ENCODE data around the gene F2. TPM values are rescaled to one million over a fixed set of nuclear protein-coding genes. Genes with fewer than 3 reads are reported as not detected.

F2 gene
- total RNA-seq (2022; extraction: Qiagen RNA extraction), result 1.7 to 3.3 TPM (median 2.3 TPM) in 5 replicates

GRCh38 chr11:46719048-46719542 lies at the start of gene F2:
TSS of gene F2 (plus strand) at chr11:46719213. CDS start at chr11:46719236, 23 bp downstream.

DNA sequence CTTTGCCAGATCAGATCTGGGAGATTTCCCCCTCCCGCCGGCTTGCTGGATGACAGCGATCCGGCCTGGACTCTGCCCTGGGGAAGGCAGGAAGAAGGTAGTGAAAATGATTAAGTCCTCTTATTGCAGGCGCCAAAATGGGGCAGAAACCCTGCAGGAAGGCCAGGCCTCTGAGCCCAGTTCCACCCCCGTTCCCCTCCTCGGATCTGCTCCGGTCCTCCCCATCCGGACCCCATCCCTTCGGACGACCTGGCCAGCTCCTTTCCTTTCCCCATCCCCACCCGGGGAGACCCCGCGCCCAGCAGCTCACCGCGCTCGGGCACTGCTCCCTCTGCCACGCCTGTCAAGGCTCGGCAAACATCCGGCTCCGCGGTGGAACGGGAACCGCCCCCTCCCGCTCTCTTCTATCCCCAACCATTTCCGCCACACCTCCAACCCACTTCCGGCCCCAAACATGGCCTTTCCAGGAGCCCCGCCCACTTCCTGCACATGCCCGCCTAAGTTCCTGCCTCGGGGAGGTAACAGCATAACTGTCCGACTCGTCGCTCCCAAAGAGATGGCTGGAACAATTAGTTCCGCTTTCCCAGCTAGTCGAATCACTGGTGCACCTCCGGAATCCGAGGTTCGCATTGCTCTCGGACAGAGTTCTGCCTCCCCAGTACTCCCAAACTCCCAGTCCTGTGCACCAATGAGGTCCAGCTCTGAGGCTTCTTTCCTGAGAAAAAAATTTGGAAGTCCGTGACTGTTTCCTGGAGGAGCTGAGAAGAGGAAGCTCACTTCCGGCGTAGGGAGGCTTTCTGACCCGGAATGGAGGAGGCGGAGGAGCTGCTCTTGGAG lies 18.6 kb upstream of the F2 start, which contains the start of the genes ARHGAP1 and ZNF408:
ARHGAP1 (minus strand) TSS at position 379 of the 837 bp plus-strand sequence. CDS start 4,512 bp downstream, outside the sequence.
ZNF408 (plus strand) TSS at position 791 of the 837 bp plus-strand sequence; CDS start at position 808, 17 bp downstream.

Other genes starting within 250 kb of the F2 start
- 14.2 to 17.3 TPM (median 14.3 TPM) in 5 replicates for gene AMBRA1, start 125.2 kb upstream of the F2 start, total RNA-seq (2022; extraction: Qiagen RNA extraction)
- gene HARBI1, start 102.0 kb upstream of the F2 start, total RNA-seq (2022; extraction: Qiagen RNA extraction), result 5.2 to 7.7 TPM (median 5.8 TPM) in 5 replicates
- 48.4 to 58.5 TPM (median 52.2 TPM) in 5 replicates for gene ATG13, start 101.7 kb upstream of the F2 start, total RNA-seq (2022; extraction: Qiagen RNA extraction)
- gene ARHGAP1, start 18.6 kb upstream of the F2 start, total RNA-seq (2022; extraction: Qiagen RNA extraction), result 56.9 to 73.8 TPM (median 60.2 TPM) in 5 replicates
- 17.0 to 22.2 TPM (median 19.6 TPM) in 5 replicates for gene ZNF408, start 18.2 kb upstream of the F2 start, total RNA-seq (2022; extraction: Qiagen RNA extraction)
- gene CKAP5, start 127.1 kb downstream of the F2 start, total RNA-seq (2022; extraction: Qiagen RNA extraction), result 57.8 to 91.6 TPM (median 64.9 TPM) in 5 replicates
- 6.9 to 10.2 TPM (median 7.1 TPM) in 5 replicates for gene LRP4, start 199.3 kb downstream of the F2 start, total RNA-seq (2022; extraction: Qiagen RNA extraction)
- gene CSTPP1, start 217.5 kb downstream of the F2 start, total RNA-seq (2022; extraction: Qiagen RNA extraction), result 27.9 to 34.8 TPM (median 30.6 TPM) in 5 replicates

Measured in A549 treated with Hydrocortisone at 1 μM for 4 hours (cell line).